ENCODE results near the gene CNBD2.

GRCh38 chr20:35956616-35957015 is 11.8 kb upstream of the CNBD2 start:
- TF ChIP-seq CTCF (IDR thresholded peaks at IDR 0.05) (no peak), POLR2A (IDR thresholded peaks at IDR 0.05) (no peak)
